GM19035 (cell line): Measurements from ENCODE around the gene EGFLAM.
"Not testable (repeated sequence)": the region's sequence is repeated elsewhere in the genome, so short reads cannot be mapped to it uniquely, and the experiment has no call there.

Experiments
- ATAC-seq: cut with Tn5 transposase; IDR thresholded peaks from one replicate; pipeline ENCODE4 v1.9.1; 2021; ENCODE audit not compliant: unreplicated experiment

Gene EGFLAM

GRCh38 chr5:38323645-38324295 lies 65.4 kb downstream of the EGFLAM start:
- no peak for ATAC-seq

- no peak for ATAC-seq
Measured at GRCh38 chr5:38329132-38329715, 70.9 kb downstream of the EGFLAM start.

GRCh38 chr5:38330207-38330606 lies 71.8 kb downstream of the EGFLAM start:
- no peak for ATAC-seq

GRCh38 chr5:38331831-38332230 lies 73.5 kb downstream of the EGFLAM start:
- ATAC-seq = no peak

- ATAC-seq = not testable (repeated sequence)
Measured at GRCh38 chr5:38333181-38333580, 74.8 kb downstream of the EGFLAM start.

GRCh38 chr5:38338455-38338854 lies 80.1 kb downstream of the EGFLAM start:
- no peak for ATAC-seq

GRCh38 chr5:38339446-38339845 lies 81.1 kb downstream of the EGFLAM start:
- no peak for ATAC-seq

GRCh38 chr5:38341056-38341455 lies 82.7 kb downstream of the EGFLAM start:
- ATAC-seq = no peak

GRCh38 chr5:38341641-38342040 lies 83.3 kb downstream of the EGFLAM start:
- no peak for ATAC-seq

- ATAC-seq = no peak
Measured at GRCh38 chr5:38342261-38342660, 83.9 kb downstream of the EGFLAM start.

GRCh38 chr5:38344891-38345290 lies 86.5 kb downstream of the EGFLAM start:
- ATAC-seq = no peak

- no peak for ATAC-seq
Measured at GRCh38 chr5:38346593-38346992, 88.2 kb downstream of the EGFLAM start.

GRCh38 chr5:38347040-38347763 lies 88.8 kb downstream of the EGFLAM start:
- ATAC-seq = no peak

GRCh38 chr5:38347896-38348295 lies 89.5 kb downstream of the EGFLAM start:
- ATAC-seq = no peak

- no peak for ATAC-seq
Measured at GRCh38 chr5:38360323-38361061, 102.1 kb downstream of the EGFLAM start.

GRCh38 chr5:38362713-38363112 lies 104.4 kb downstream of the EGFLAM start:
- no peak for ATAC-seq

GRCh38 chr5:38364825-38365224 lies 106.5 kb downstream of the EGFLAM start:
- ATAC-seq = no peak

- ATAC-seq = no peak
Measured at GRCh38 chr5:38367410-38367809, 109.1 kb downstream of the EGFLAM start.

- no peak for ATAC-seq
Measured at GRCh38 chr5:38367966-38368365, 109.6 kb downstream of the EGFLAM start.

- ATAC-seq = no peak
Measured at GRCh38 chr5:38369692-38370091, 111.3 kb downstream of the EGFLAM start.

- no peak for ATAC-seq
Measured at GRCh38 chr5:38370358-38371100, 112.2 kb downstream of the EGFLAM start.
